H9 (cell line): ENCODE data around the gene DISP3. TPM values are rescaled to one million over a fixed set of nuclear protein-coding genes. Genes with fewer than 3 reads are reported as not detected.

ENCODE experiments used
- DNase-seq: peaks from one replicate; pipeline ENCODE4 v3.0.0-alpha.2; 2017
- H2AFZ ChIP-seq: one replicate; pipeline ENCODE4 v1.6.1; 2013; ENCODE audit warnings: mild to moderate bottlenecking, low read length, control low read depth, moderate library complexity
- H2AK5ac ChIP-seq: 2 replicates; pipeline ENCODE4 v1.6.1; 2013; ENCODE audit warnings: low read length, control low read depth, mixed read lengths; ENCODE audit not compliant: insufficient read length
- H2BK120ac ChIP-seq: one replicate; pipeline ENCODE4 v1.6.1; 2013; ENCODE audit warnings: low read depth, mild to moderate bottlenecking, low read length, control low read depth, inconsistent platforms; ENCODE audit not compliant: poor library complexity, severe bottlenecking
- H2BK12ac ChIP-seq: 2 replicates; pipeline ENCODE4 v1.6.1; 2013; ENCODE audit warnings: low read length, control low read depth, mixed read lengths, low read depth; ENCODE audit not compliant: insufficient read length
- H2BK15ac ChIP-seq: 2 replicates; pipeline ENCODE4 v1.6.1; 2013; ENCODE audit warnings: low read depth, low read length, control low read depth
- H2BK20ac ChIP-seq: one replicate; pipeline ENCODE4 v1.6.1; 2013; ENCODE audit warnings: low read depth, mild to moderate bottlenecking, low read length, control low read depth, inconsistent platforms; ENCODE audit not compliant: poor library complexity, severe bottlenecking
- H2BK5ac ChIP-seq: 2 replicates; pipeline ENCODE4 v1.6.1; 2013; ENCODE audit warnings: low read length, control low read depth, mixed read lengths; ENCODE audit not compliant: insufficient read length
- H3K14ac ChIP-seq: 2 replicates; pipeline ENCODE4 v1.6.1; 2013; ENCODE audit warnings: low read length, control low read depth; ENCODE audit not compliant: insufficient read depth
- H3K18ac ChIP-seq: 2 replicates; pipeline ENCODE4 v1.6.1; 2013; ENCODE audit warnings: low read depth, mild to moderate bottlenecking, mixed read lengths, low read length, control low read depth; ENCODE audit not compliant: insufficient read length
- H3K23ac ChIP-seq: 2 replicates; pipeline ENCODE4 v1.6.1; 2013; ENCODE audit warnings: low read length, control low read depth, mixed read lengths, low read depth; ENCODE audit not compliant: insufficient read length
- H3K23me2 ChIP-seq: 2 replicates; pipeline ENCODE4 v1.6.1; 2013; ENCODE audit warnings: low read depth, mild to moderate bottlenecking, mixed read lengths, low read length, control low read depth; ENCODE audit not compliant: insufficient read length, poor library complexity, severe bottlenecking
- H3K27ac ChIP-seq: 2 replicates; pipeline ENCODE4 v1.5.1; 2013; ENCODE audit warnings: low read length, control low read depth, mixed read lengths, low read depth; ENCODE audit not compliant: insufficient read length
- H3K27me3 ChIP-seq: 2 replicates; pipeline ENCODE4 v1.6.1; 2013; ENCODE audit warnings: low read length, control low read depth, inconsistent platforms; ENCODE audit not compliant: insufficient read depth
- H3K4ac ChIP-seq: 2 replicates; pipeline ENCODE4 v1.6.1; 2013; ENCODE audit warnings: low read depth, mild to moderate bottlenecking, control low read depth, inconsistent platforms, low read length, moderate library complexity
- H3K4me1 ChIP-seq: 2 replicates; pipeline ENCODE4 v1.6.1; 2013; ENCODE audit warnings: low read length, control low read depth, inconsistent platforms; ENCODE audit not compliant: insufficient read depth
- H3K4me2 ChIP-seq: 2 replicates; pipeline ENCODE4 v1.6.1; 2013; ENCODE audit warnings: low read length, control low read depth, mixed read lengths; ENCODE audit not compliant: insufficient read length, insufficient read depth
- H3K56ac ChIP-seq: 2 replicates; pipeline ENCODE4 v1.6.1; 2013; ENCODE audit warnings: low read depth, mild to moderate bottlenecking, mixed read lengths, low read length, control low read depth; ENCODE audit not compliant: insufficient read length
- H3K79me1 ChIP-seq: 2 replicates; pipeline ENCODE4 v1.6.1; 2013; ENCODE audit warnings: low read depth, mild to moderate bottlenecking, moderate library complexity, low read length, control low read depth, inconsistent platforms; ENCODE audit not compliant: insufficient read depth, poor library complexity, severe bottlenecking
- H3K79me2 ChIP-seq: 2 replicates; pipeline ENCODE4 v1.6.1; 2013; ENCODE audit warnings: low read length, control low read depth, inconsistent platforms; ENCODE audit not compliant: insufficient read depth
- H3K9ac ChIP-seq: 2 replicates; pipeline ENCODE4 v1.6.1; 2013; ENCODE audit warnings: low read length, control low read depth, mixed read lengths; ENCODE audit not compliant: insufficient read length; ENCODE audit errors: extremely low read depth
- H3K9me3 ChIP-seq: one replicate; pipeline ENCODE4 v1.6.1; 2013; ENCODE audit warnings: low read depth, low read length, inconsistent platforms; ENCODE audit not compliant: control insufficient read depth
- H3T11ph ChIP-seq: one replicate; pipeline ENCODE4 v1.6.1; 2013; ENCODE audit warnings: mild to moderate bottlenecking, low read length, control low read depth, inconsistent platforms
- H4K20me1 ChIP-seq: one replicate; pipeline ENCODE4 v1.6.1; 2013; ENCODE audit not compliant: control insufficient read depth, insufficient read length, insufficient read depth
- H4K5ac ChIP-seq: 2 replicates; pipeline ENCODE4 v1.6.1; 2013; ENCODE audit warnings: low read depth, mild to moderate bottlenecking, mixed read lengths, low read length, control low read depth; ENCODE audit not compliant: insufficient read length
- H4K8ac ChIP-seq: replicated peaks from 2 replicates; pipeline ENCODE4 v1.6.1; 2013; ENCODE audit warnings: low read length, control low read depth, mixed read lengths, low read depth; ENCODE audit not compliant: insufficient read length
- H4K91ac ChIP-seq: 2 replicates; pipeline ENCODE4 v1.6.1; 2013; ENCODE audit warnings: low read depth, mild to moderate bottlenecking, moderate library complexity, mixed read lengths, low read length, control low read depth; ENCODE audit not compliant: insufficient read length
- H3K27ac Mint-ChIP-seq, 3 experiments: 2 replicates in 2 of 3; 3 replicates in 1 of 3; pipeline ENCODE4 v1.8.0; 2020 to 2021; ENCODE audit warnings: mixed read lengths in 3 of 3, mild to moderate bottlenecking in 1 of 3, moderate library complexity in 1 of 3
- H3K27me3 Mint-ChIP-seq: 2 replicates; pipeline ENCODE4 v1.8.0; 2021; ENCODE audit warnings: low read depth, mild to moderate bottlenecking, moderate library complexity, mixed read lengths
- H3K36me3 Mint-ChIP-seq, 3 experiments: 2 replicates in 2 of 3; 3 replicates in 1 of 3; pipeline ENCODE4 v1.8.0; 2020 to 2021; ENCODE audit warnings: low read depth in 3 of 3, mixed read lengths in 3 of 3; ENCODE audit not compliant: insufficient read depth in 1 of 3
- H3K4me1 Mint-ChIP-seq, 2 experiments: 2 replicates each; pipeline ENCODE4 v1.8.0; 2020; ENCODE audit warnings: mixed read lengths in 2 of 2
- H3K4me3 Mint-ChIP-seq, 2 experiments: 2 replicates in 1 of 2; 3 replicates in 1 of 2; pipeline ENCODE4 v1.8.0; 2020 to 2021; ENCODE audit warnings: mild to moderate bottlenecking in 2 of 2, mixed read lengths in 2 of 2, moderate library complexity in 1 of 2
- H3K9me3 Mint-ChIP-seq, 2 experiments: 2 replicates in 1 of 2; 3 replicates in 1 of 2; pipeline ENCODE4 v1.8.0; 2020; ENCODE audit warnings: mild to moderate bottlenecking in 2 of 2, mixed read lengths in 2 of 2, moderate library complexity in 1 of 2
- CTCF ChIP-seq: fragments of 200-600 bp; sonication (generic); conservative IDR thresholded peaks from 3 replicates; pipeline ENCODE4 v1.8.0; 2021; ENCODE audit warnings: antibody characterized with exemption, mild to moderate bottlenecking
- WGBS: extraction: QIAGEN DNeasy Blood & Tissue Kit; methylation state at CpG from one replicate; pipeline ENCODE4 v1.1.7; 2013; ENCODE audit warnings: missing lambda C conversion rate, low lambda C conversion rate, mixed read lengths; ENCODE audit not compliant: insufficient read length; ENCODE audit errors: extremely low coverage; 5-methylcytosine and 5-hydroxymethylcytosine counted together
- total RNA-seq: library from RNA; stranded (reverse); gene quantifications from 2 replicates; pipeline ENCODE4 v1.2.1, GENCODE V29; 2021

The DISP3 gene
- total RNA-seq, 1 experiment from 2014 or later, result 3.5 TPM

- Histone ChIP-seq H3K4me2 (no peak overlapping the region), H3K9ac (no peak overlapping the region), H3K18ac (no peak overlapping the region), H4K5ac (no peak overlapping the region), H3K4ac (no peak overlapping the region), H4K91ac (no peak overlapping the region), H2BK20ac (no peak overlapping the region), H2BK120ac (no peak overlapping the region), H4K8ac (no peak overlapping the region), H4K20me1 (no peaks in the 10 kb centered on the region), H3K23me2 (no peaks in the 10 kb centered on the region), H3K79me2 (no peaks in the 10 kb centered on the region), H3K79me1 (no peaks in the 10 kb centered on the region), H3K9me3 (no peaks in the 10 kb centered on the region), H3K4me1 (no peaks in the 10 kb centered on the region), H3T11ph (no peak overlapping the region), H3K27ac (no peak overlapping the region), H2BK5ac (no peak overlapping the region), H3K14ac (no peak overlapping the region), H2AK5ac (no peak overlapping the region), H2BK15ac (no peak overlapping the region), H3K23ac (no peak overlapping the region), H3K56ac (no peak overlapping the region), H2BK12ac (no peak overlapping the region), H2AFZ (no peak overlapping the region), H3K27me3 (no peaks in the 10 kb centered on the region)
- no peaks in the 10 kb centered on the region; a peak in 1 of 5 replicates for H3K9me3 Mint-ChIP-seq
- H3K27me3 Mint-ChIP-seq, result no peaks in the 10 kb centered on the region
- H3K4me1 Mint-ChIP-seq, result peaks cover 10 to 14% of the 10 kb centered on the region in 2 experiments
- no peak overlapping the region for H3K4me3 Mint-ChIP-seq
- no peak for DNase-seq
- WGBS, result no CpG with 5 or more reads among the region's 7 CpGs
- H3K27ac Mint-ChIP-seq, result peak overlapping the region in 1 of 3 experiments; percentile 83; a peak in 2 of 7 replicates
- TF ChIP-seq CTCF, result no peak
- H3K36me3 Mint-ChIP-seq, result peaks cover 2 to 5% (median 2%) of the 10 kb centered on the region in 3 experiments; a peak in 5 of 7 replicates
These were observed 46.6 kb downstream of the DISP3 start for GRCh38 chr1:11525516-11525915.
